PC-9 (cell line): ENCODE measurements around the gene NCBP1. TPM values are rescaled to one million over a fixed set of nuclear protein-coding genes. Genes with fewer than 3 reads are reported as not detected.

Experiments used
- BruUV-seq: library from RNA; stranded (reverse); fragments of 400-500 nt; replicated peaks from 2 replicates; lab custom pipeline; 2021; lab: Mats Ljungman, UMichigan
- CTCF ChIA-PET: fragments of 300-600 bp; sonication (Branson Sonifier 250); formaldehyde crosslinking; loops from one replicate; lab custom pipeline; 2022; ENCODE audit warnings: antibody characterized with exemption; lab: Charles Lee
- POLR2A ChIA-PET: fragments of 300-600 bp; sonication (Branson Sonifier 250); formaldehyde crosslinking; loops from one replicate; lab custom pipeline; 2022; ENCODE audit warnings: antibody characterized with exemption; ENCODE audit not compliant: unreplicated experiment; lab: Charles Lee
- DNase-seq, 2 experiments: peaks; one replicate each; pipeline versions ENCODE4 v3.0.0 to v3.0.0-alpha.2; 2015 to 2022; ENCODE audit warnings: mixed read lengths in 1 of 2
- H2AFZ ChIP-seq: fragments of 200-600 bp; sonication (generic); 2 replicates; pipeline ENCODE4 v1.8.1; 2017; ENCODE audit warnings: antibody characterized with exemption
- H3F3A ChIP-seq: fragments of 200-600 bp; sonication (generic); 2 replicates; pipeline ENCODE4 v1.8.1; 2017; ENCODE audit warnings: antibody characterized with exemption, mild to moderate bottlenecking, low read depth; ENCODE audit not compliant: insufficient read depth
- H3K27ac ChIP-seq: fragments of 200-600 bp; sonication (generic); 2 replicates; pipeline ENCODE4 v1.6.1; 2016; ENCODE audit warnings: mixed run types
- H3K27me3 ChIP-seq: fragments of 200-600 bp; sonication (generic); 2 replicates; pipeline ENCODE4 v1.6.1; 2016; ENCODE audit warnings: low read depth, mixed run types; ENCODE audit not compliant: insufficient read depth
- H3K36me3 ChIP-seq: fragments of 200-600 bp; sonication (generic); 2 replicates; pipeline ENCODE4 v1.6.1; 2016; ENCODE audit warnings: low read depth, mixed run types
- H3K4me1 ChIP-seq: fragments of 200-600 bp; sonication (generic); replicated peaks from 2 replicates; pipeline ENCODE4 v1.6.1; 2016; ENCODE audit warnings: mixed run types; ENCODE audit not compliant: insufficient read depth
- H3K4me2 ChIP-seq: fragments of 200-600 bp; sonication (generic); 2 replicates; pipeline ENCODE4 v1.6.1; 2017; ENCODE audit warnings: mixed run types
- H3K4me3 ChIP-seq: fragments of 200-600 bp; sonication (generic); 2 replicates; pipeline ENCODE4 v1.6.1; 2016; ENCODE audit warnings: mixed run types
- H3K79me2 ChIP-seq: fragments of 200-600 bp; sonication (generic); 2 replicates; pipeline ENCODE4 v1.6.1; 2017; ENCODE audit warnings: low read depth, mixed run types
- H3K9me2 ChIP-seq: fragments of 200-600 bp; sonication (generic); 2 replicates; pipeline ENCODE4 v1.8.1; 2017; ENCODE audit warnings: mild to moderate bottlenecking; ENCODE audit not compliant: insufficient read depth
- H3K9me3 ChIP-seq: fragments of 200-600 bp; sonication (generic); 2 replicates; pipeline ENCODE4 v1.8.1; 2016; ENCODE audit warnings: low read depth; ENCODE audit not compliant: insufficient read depth
- H4K20me1 ChIP-seq: fragments of 200-600 bp; sonication (generic); 2 replicates; pipeline ENCODE4 v1.8.1; 2017; ENCODE audit not compliant: insufficient read depth
- CTCF ChIP-seq: fragments of 200-600 bp; sonication (generic); conservative IDR thresholded peaks from 2 replicates; pipeline ENCODE4 v1.6.1; 2017; ENCODE audit warnings: mixed run types, antibody characterized with exemption, mild to moderate bottlenecking, moderate library complexity
- EZH2 ChIP-seq: fragments of 200-600 bp; sonication (generic); IDR thresholded peaks from 2 replicates; pipeline ENCODE4 v1.8.0; 2017; ENCODE audit warnings: antibody characterized with exemption, low read depth
- intact Hi-C: fragments of 100-400 bp; cut with micrococcal nuclease; formaldehyde crosslinking; loops from one replicate; pipeline ENCODE4 v1.10.0; 2022; ENCODE audit not compliant: unreplicated experiment
- total RNA-seq: library from RNA; stranded (reverse); gene quantifications from 2 replicates; pipeline ENCODE4 v1.2.3, GENCODE V29; 2021

The NCBP1 gene
- total RNA-seq, 1 experiment from 2014 or later, result 40.2 TPM

- BruUV-seq, result no TSS peak
- POLR2A ChIA-PET, result no interaction called here
- no peak overlapping the region for H3K27ac ChIP-seq
- no peaks in the 10 kb centered on the region for H3K79me2 ChIP-seq
- no peak overlapping the region for H3K4me2 ChIP-seq
- DNase-seq, result no peak
- H2AFZ ChIP-seq, result no peak overlapping the region
- no peaks in the 10 kb centered on the region for H3K4me1 ChIP-seq
- no peaks in the 10 kb centered on the region for H4K20me1 ChIP-seq
- CTCF ChIA-PET, result no interaction called here
- H3K9me3 ChIP-seq, result no peaks in the 10 kb centered on the region
- no peak overlapping the region for H3K4me3 ChIP-seq
- TF ChIP-seq CTCF, result no peak
- H3K36me3 ChIP-seq, result no peaks in the 10 kb centered on the region
- H3K9me2 ChIP-seq, result no peaks in the 10 kb centered on the region
- no peaks in the 10 kb centered on the region for H3K27me3 ChIP-seq
- no peaks in the 10 kb centered on the region for H3F3A ChIP-seq
- intact Hi-C loops, result no loop called here
Observed at GRCh38 chr9:97591535-97591934, 42.1 kb upstream of the NCBP1 start.

GRCh38 chr9:97592126-97592525 lies 41.5 kb upstream of the NCBP1 start:
- H3K4me1 ChIP-seq, result no peaks in the 10 kb centered on the region
- H3K36me3 ChIP-seq, result no peaks in the 10 kb centered on the region
- H3K4me3 ChIP-seq, result no peak overlapping the region
- no peak overlapping the region for H3K27ac ChIP-seq
- ChIA-PET POLR2A (no interaction called here), CTCF (no interaction called here)
- H3K9me3 ChIP-seq, result no peaks in the 10 kb centered on the region
- TF ChIP-seq CTCF (no peak), EZH2 (no peak)
- no TSS peak for BruUV-seq
- no peaks in the 10 kb centered on the region for H3K79me2 ChIP-seq
- no peak for DNase-seq
- H3K27me3 ChIP-seq, result no peaks in the 10 kb centered on the region
- H2AFZ ChIP-seq, result no peak overlapping the region
- intact Hi-C loops, result no loop called here
- H4K20me1 ChIP-seq, result no peaks in the 10 kb centered on the region
- no peak overlapping the region for H3K4me2 ChIP-seq
- no peaks in the 10 kb centered on the region for H3F3A ChIP-seq
- H3K9me2 ChIP-seq, result no peaks in the 10 kb centered on the region

GRCh38 chr9:97593960-97594359 lies 39.7 kb upstream of the NCBP1 start:
- ChIA-PET CTCF (no interaction called here), POLR2A (no interaction called here)
- no peak overlapping the region for H3K4me2 ChIP-seq
- intact Hi-C loops, result no loop called here
- no peaks in the 10 kb centered on the region for H3F3A ChIP-seq
- H3K9me3 ChIP-seq, result no peaks in the 10 kb centered on the region
- no peaks in the 10 kb centered on the region for H4K20me1 ChIP-seq
- H3K27me3 ChIP-seq, result no peaks in the 10 kb centered on the region
- no peak overlapping the region for H2AFZ ChIP-seq
- no peaks in the 10 kb centered on the region for H3K36me3 ChIP-seq
- no peaks in the 10 kb centered on the region for H3K9me2 ChIP-seq
- no peaks in the 10 kb centered on the region for H3K79me2 ChIP-seq
- no TSS peak for BruUV-seq
- H3K4me1 ChIP-seq, result no peaks in the 10 kb centered on the region
- TF ChIP-seq CTCF (no peak), EZH2 (no peak)
- H3K4me3 ChIP-seq, result no peak overlapping the region
- H3K27ac ChIP-seq, result no peak overlapping the region
- no peak for DNase-seq
